ENCODE measurements around the gene SYNCRIP. TPM values are rescaled to one million over a fixed set of nuclear protein-coding genes. Genes with fewer than 3 reads are reported as not detected.
"Not testable (repeated sequence)": the region's sequence is repeated elsewhere in the genome, so short reads cannot be mapped to it uniquely, and the experiment has no call there.

Gene SYNCRIP
- total and polyA plus RNA-seq, 4 donors = 35.4 to 84.5 (median 63.8) TPM

DNA sequence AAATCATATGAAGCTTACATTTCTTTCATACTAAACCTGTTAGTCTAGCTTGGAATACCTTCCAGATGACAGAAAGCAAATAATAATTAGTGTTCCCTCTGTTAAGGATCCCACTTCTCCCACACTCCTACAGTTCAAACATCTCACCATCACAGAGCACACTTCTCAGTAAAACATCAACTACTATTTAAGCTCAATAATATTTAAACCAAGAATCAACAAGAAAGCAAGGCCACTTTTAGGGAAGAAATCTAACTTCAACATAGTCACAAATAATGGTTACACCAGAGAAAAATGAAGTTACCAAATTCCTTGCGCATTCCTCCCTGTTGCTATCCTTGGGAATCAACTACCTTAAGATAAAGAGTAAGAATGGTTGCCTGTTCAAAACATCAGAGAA is 50.7 kb downstream of the SYNCRIP start:
- no peak for TF ChIP-seq CTCF (IDR thresholded peaks at IDR 0.05; ENCODE audit: control extremely low read depth, extremely low read depth)
- Histone ChIP-seq H3K4me1 (ENCODE audit: control insufficient read depth in 5 of 5, insufficient read depth in 5 of 5, low read length in 5 of 5) (peaks cover 0 to 12% (median 3%) of the 10 kb centered on the region in 5 donors), H3K27me3 (ENCODE audit: control insufficient read depth in 3 of 3, insufficient read depth in 3 of 3, low read length in 2 of 3) (no peaks in the 10 kb centered on the region), H3K9me3 (ENCODE audit: control insufficient read depth in 4 of 4, insufficient read depth in 3 of 4, low read length in 3 of 4) (peaks cover 0 to 6% (median 0%) of the 10 kb centered on the region in 4 donors), H3K9ac (ENCODE audit: insufficient read depth in 1 of 2, low read length in 2 of 2) (no peak overlapping the region), H3K4me3 (no peak overlapping the region), H3K27ac (ENCODE audit: low read depth in 1 of 2, low read length in 1 of 2) (no peak overlapping the region), H3K36me3 (ENCODE audit: control insufficient read depth in 4 of 4, insufficient read depth in 4 of 4, low read length in 4 of 4) (no peaks in the 10 kb centered on the region)
- DNase-seq (peak in 2 of 3 donors; percentile 26 to 61), ATAC-seq (ENCODE audit: insufficient read depth, low FRiP score) (no peak)
- 78 to 80% methylated on average over 1 of the region's 1 CpG for WGBS, 2 donors

GRCh38 chr6:85591207-85591606 is 51.5 kb downstream of the SYNCRIP start:
- H3K27me3 ChIP-seq (ENCODE audit: control insufficient read depth in 3 of 3, insufficient read depth in 3 of 3, low read length in 2 of 3) = no peaks in the 10 kb centered on the region
- H3K4me3 ChIP-seq = no peak overlapping the region
- no peak for ATAC-seq (ENCODE audit: insufficient read depth, low FRiP score)
- H3K36me3 ChIP-seq (ENCODE audit: control insufficient read depth in 4 of 4, insufficient read depth in 4 of 4, low read length in 4 of 4) = no peaks in the 10 kb centered on the region
- no peak overlapping the region for H3K27ac ChIP-seq (ENCODE audit: low read depth in 1 of 2, low read length in 1 of 2)
- H3K4me1 ChIP-seq (ENCODE audit: control insufficient read depth in 5 of 5, insufficient read depth in 5 of 5, low read length in 5 of 5) = peaks cover 0 to 12% (median 3%) of the 10 kb centered on the region in 5 donors
- no peak overlapping the region for H3K9ac ChIP-seq (ENCODE audit: insufficient read depth in 1 of 2, low read length in 2 of 2)
- H3K9me3 ChIP-seq (ENCODE audit: control insufficient read depth in 4 of 4, insufficient read depth in 3 of 4, low read length in 3 of 4) = peaks cover 0 to 6% (median 0%) of the 10 kb centered on the region in 4 donors
- no peak for TF ChIP-seq CTCF (IDR thresholded peaks at IDR 0.05; ENCODE audit: control extremely low read depth, extremely low read depth)
- 95 to 100% methylated on average over 1 of the region's 1 CpG for WGBS, 2 donors
- no peak for DNase-seq

- WGBS, 2 donors = 54 to 87% methylated on average over 3 of the region's 3 CpGs
These were observed 56.9 kb downstream of the SYNCRIP start for GRCh38 chr6:85585741-85586140.

DNA sequence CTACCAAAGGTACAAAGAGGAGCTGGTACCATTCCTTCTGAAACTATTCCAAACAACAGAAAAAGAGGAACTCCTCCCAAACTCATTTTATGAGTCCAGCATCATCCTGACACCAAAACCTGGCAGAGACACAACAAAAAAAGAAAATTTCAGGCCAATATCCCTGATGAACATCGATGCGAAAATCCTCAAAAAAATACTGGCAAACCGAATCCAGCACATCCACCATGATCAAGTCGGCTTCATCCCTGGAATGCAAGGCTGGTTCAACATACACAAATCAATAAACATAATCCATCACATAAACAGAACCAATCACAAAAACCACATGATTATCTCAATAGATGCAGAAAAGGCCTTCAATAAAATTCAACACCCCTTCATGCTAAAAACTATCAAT is 59.9 kb downstream of the SYNCRIP start:
- whole genome bisulfite sequencing, 2 donors = 99 to 100% methylated on average over 4 of the region's 4 CpGs
- ATAC-seq (ENCODE audit: insufficient read depth, low FRiP score); DNase-seq: not testable (repeated sequence)

More at GRCh38 chr6:85585741-85586140, 56.9 kb downstream of the SYNCRIP start:
- Histone ChIP-seq H3K4me3 (no peak overlapping the region), H3K4me1 (ENCODE audit: control insufficient read depth in 5 of 5, insufficient read depth in 5 of 5, low read length in 5 of 5) (no peaks in the 10 kb centered on the region), H3K36me3 (ENCODE audit: control insufficient read depth in 4 of 4, insufficient read depth in 4 of 4, low read length in 4 of 4) (no peaks in the 10 kb centered on the region), H3K9ac (ENCODE audit: insufficient read depth in 1 of 2, low read length in 2 of 2) (no peak overlapping the region), H3K9me3 (ENCODE audit: control insufficient read depth in 4 of 4, insufficient read depth in 3 of 4, low read length in 3 of 4) (peaks cover 0 to 5% (median 0%) of the 10 kb centered on the region in 4 donors), H3K27ac (ENCODE audit: low read depth in 1 of 2, low read length in 1 of 2) (no peak overlapping the region), H3K27me3 (ENCODE audit: control insufficient read depth in 3 of 3, insufficient read depth in 3 of 3, low read length in 2 of 3) (no peaks in the 10 kb centered on the region)
- no peak for DNase-seq
- ATAC-seq (ENCODE audit: insufficient read depth, low FRiP score) = no peak
- no peak for TF ChIP-seq CTCF (IDR thresholded peaks at IDR 0.05; ENCODE audit: control extremely low read depth, extremely low read depth)

More for the DNA sequence above, 59.9 kb downstream of the SYNCRIP start:
- H3K27ac ChIP-seq (ENCODE audit: low read depth in 1 of 2, low read length in 1 of 2); H3K9me3 ChIP-seq (ENCODE audit: control insufficient read depth in 4 of 4, insufficient read depth in 3 of 4, low read length in 3 of 4); H3K4me3 ChIP-seq; H3K36me3 ChIP-seq (ENCODE audit: control insufficient read depth in 4 of 4, insufficient read depth in 4 of 4, low read length in 4 of 4); H3K27me3 ChIP-seq (ENCODE audit: control insufficient read depth in 3 of 3, insufficient read depth in 3 of 3, low read length in 2 of 3); H3K4me1 ChIP-seq (ENCODE audit: control insufficient read depth in 5 of 5, insufficient read depth in 5 of 5, low read length in 5 of 5); H3K9ac ChIP-seq (ENCODE audit: insufficient read depth in 1 of 2, low read length in 2 of 2): not testable (repeated sequence)

Data from lung (tissue), 12 donors.